Measurements from ENCODE around the gene TSPAN9. TPM values are rescaled to one million over a fixed set of nuclear protein-coding genes. Genes with fewer than 3 reads are reported as not detected.

Gene TSPAN9
- total and polyA plus RNA-seq, 11 donors = 70.0 to 387 (median 151) TPM

- Histone ChIP-seq H3K27me3 (no peaks in the 10 kb centered on the region), H3K4me3 (no peak overlapping the region), H3K27ac (peak overlapping the region; percentile 40 to 100 (median 84)), H3K9me3 (no peaks in the 10 kb centered on the region), H3K36me3 (no peaks in the 10 kb centered on the region), H3K4me1 (peaks cover 0 to 97% (median 74%) of the 10 kb centered on the region in 12 donors)
- DNase-seq = no peak
- TF ChIP-seq, protein P1, sequence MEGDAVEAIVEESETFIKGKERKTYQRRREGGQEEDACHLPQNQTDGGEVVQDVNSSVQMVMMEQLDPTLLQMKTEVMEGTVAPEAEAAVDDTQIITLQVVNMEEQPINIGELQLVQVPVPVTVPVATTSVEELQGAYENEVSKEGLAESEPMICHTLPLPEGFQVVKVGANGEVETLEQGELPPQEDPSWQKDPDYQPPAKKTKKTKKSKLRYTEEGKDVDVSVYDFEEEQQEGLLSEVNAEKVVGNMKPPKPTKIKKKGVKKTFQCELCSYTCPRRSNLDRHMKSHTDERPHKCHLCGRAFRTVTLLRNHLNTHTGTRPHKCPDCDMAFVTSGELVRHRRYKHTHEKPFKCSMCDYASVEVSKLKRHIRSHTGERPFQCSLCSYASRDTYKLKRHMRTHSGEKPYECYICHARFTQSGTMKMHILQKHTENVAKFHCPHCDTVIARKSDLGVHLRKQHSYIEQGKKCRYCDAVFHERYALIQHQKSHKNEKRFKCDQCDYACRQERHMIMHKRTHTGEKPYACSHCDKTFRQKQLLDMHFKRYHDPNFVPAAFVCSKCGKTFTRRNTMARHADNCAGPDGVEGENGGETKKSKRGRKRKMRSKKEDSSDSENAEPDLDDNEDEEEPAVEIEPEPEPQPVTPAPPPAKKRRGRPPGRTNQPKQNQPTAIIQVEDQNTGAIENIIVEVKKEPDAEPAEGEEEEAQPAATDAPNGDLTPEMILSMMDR (IDR thresholded peaks at IDR 0.05) = no peak
- TF ChIP-seq POLR2A (IDR thresholded peaks at IDR 0.05) = no peak
- 70 to 84% (median 83%) methylated on average over 13 of the region's 13 CpGs for WGBS, 4 donors
- no peak for ATAC-seq
- intact Hi-C loops (cut with DNase I) = no loop called here
These were observed 186.1 kb downstream of the TSPAN9 start for GRCh38 chr12:3263282-3263681.

GRCh38 chr12:3263939-3264922 is 187.1 kb downstream of the TSPAN9 start:
- H3K36me3 ChIP-seq = no peaks in the 10 kb centered on the region
- no peaks in the 10 kb centered on the region for H3K9me3 ChIP-seq
- H3K27me3 ChIP-seq = no peaks in the 10 kb centered on the region
- intact Hi-C loops (cut with DNase I) = no loop called here
- TF ChIP-seq, protein P1 (IDR thresholded peaks at IDR 0.05) = no peak
- TF ChIP-seq POLR2A (IDR thresholded peaks at IDR 0.05) = no peak
- ATAC-seq (peak; percentile 57 to 78 (median 69)), DNase-seq (peak in 2 of 5 donors; percentile 67 to 69)
- H3K4me1 ChIP-seq = peaks cover 0 to 88% (median 69%) of the 10 kb centered on the region in 12 donors
- WGBS, 4 donors = 47 to 64% (median 55%) methylated on average over 34 to 35 of the region's 35 CpGs
- H3K27ac ChIP-seq = peak overlapping the region; percentile 40 to 100 (median 85)
- peak overlapping the region in 1 of 12 donors; percentile 20 for H3K4me3 ChIP-seq

- no peaks in the 10 kb centered on the region for H3K9me3 ChIP-seq
- TF ChIP-seq POLR2A (IDR thresholded peaks at IDR 0.05) = no peak
- TF ChIP-seq, protein P1 (IDR thresholded peaks at IDR 0.05) = no peak
- H3K4me3 ChIP-seq = no peak overlapping the region
- peak overlapping the region in 9 of 12 donors; percentile 70 to 100 (median 93) for H3K27ac ChIP-seq
- WGBS, 4 donors = 87 to 89% (median 88%) methylated on average over 8 of the region's 8 CpGs
- peaks cover 0 to 77% (median 58%) of the 10 kb centered on the region in 12 donors for H3K4me1 ChIP-seq
- H3K36me3 ChIP-seq = peaks cover 0 to 2% (median 0%) of the 10 kb centered on the region in 9 donors
- ATAC-seq (no peak), DNase-seq (no peak)
- no peaks in the 10 kb centered on the region for H3K27me3 ChIP-seq
- intact Hi-C loops (cut with DNase I) = no loop called here
These were observed 188.2 kb downstream of the TSPAN9 start for GRCh38 chr12:3265406-3265805.

DNA sequence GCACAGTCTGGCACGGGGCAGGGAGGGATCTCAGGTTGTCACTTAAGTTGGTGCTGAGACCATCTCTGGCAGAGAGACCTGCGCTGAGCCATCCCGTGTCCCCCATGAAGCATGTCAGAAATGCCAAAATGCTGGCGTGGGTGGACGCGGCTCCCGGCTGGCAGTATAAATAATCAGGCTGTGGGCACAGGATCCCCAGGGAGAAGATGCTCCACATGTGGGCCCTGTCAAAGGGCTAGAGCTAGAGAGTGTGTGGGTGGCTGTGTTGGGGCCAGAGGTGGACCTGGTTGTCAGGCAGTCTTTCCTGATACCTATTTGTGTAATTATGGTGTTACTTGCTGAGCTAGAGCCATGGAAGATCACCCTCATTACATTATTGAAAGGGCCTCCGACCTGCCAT is 189.5 kb downstream of the TSPAN9 start:
- Histone ChIP-seq H3K36me3 (peaks cover 0 to 3% (median 0%) of the 10 kb centered on the region in 9 donors), H3K27me3 (no peaks in the 10 kb centered on the region), H3K27ac (peak overlapping the region in 8 of 12 donors; percentile 5 to 100 (median 92)), H3K9me3 (no peaks in the 10 kb centered on the region), H3K4me3 (no peak overlapping the region), H3K4me1 (peaks cover 0 to 77% (median 56%) of the 10 kb centered on the region in 12 donors)
- no peak for ATAC-seq
- no peak for TF ChIP-seq POLR2A (IDR thresholded peaks at IDR 0.05)
- TF ChIP-seq, protein P1 (IDR thresholded peaks at IDR 0.05) = no peak
- intact Hi-C loops (cut with DNase I) = no loop called here
- DNase-seq = no peak
- 58 to 68% (median 62%) methylated on average over 8 of the region's 8 CpGs for WGBS, 4 donors

Data from heart left ventricle (tissue), 16 donors.